Thyroid gland (tissue), 4 donors: ENCODE results near the gene TYK2. TPM values are rescaled to one million over a fixed set of nuclear protein-coding genes. Genes with fewer than 3 reads are reported as not detected.

Experiments
- DNase-seq, 2 donors: peaks; one replicate each; pipeline ENCODE4 v3.0.0-alpha.2; 2019
- H3K27ac ChIP-seq, 3 donors: fragments of 200-600 bp; sonication (generic); 1 replicate in 2 of 3; 2 replicates in 1 of 3; pipeline ENCODE4 v1.5.1; 2016 to 2019; ENCODE audit warnings: mild to moderate bottlenecking in 1 of 3, moderate library complexity in 1 of 3
- H3K27me3 ChIP-seq: fragments of 200-600 bp; sonication (generic); one replicate; pipeline ENCODE4 v1.5.1; 2019
- H3K36me3 ChIP-seq, 2 donors: fragments of 200-600 bp; sonication (generic); one replicate each; pipeline ENCODE4 v1.5.1; 2016 to 2019
- H3K4me1 ChIP-seq, 2 donors: fragments of 200-600 bp; sonication (generic); one replicate each; pipeline ENCODE4 v1.5.1; 2017 to 2019
- H3K4me3 ChIP-seq, 3 donors: fragments of 200-600 bp; sonication (generic); replicated peaks in 1 of 3; 1 replicate in 2 of 3; 2 replicates in 1 of 3; pipeline ENCODE4 v1.5.1; 2016; ENCODE audit warnings: mild to moderate bottlenecking in 1 of 3
- H3K9me3 ChIP-seq: fragments of 200-600 bp; sonication (generic); one replicate; pipeline ENCODE4 v1.5.1; 2017
- CTCF ChIP-seq, 6 experiments: fragments of 200-600 bp in 3 of 6; fragments of 450-650 bp in 3 of 6; sonication (generic) in 3 of 6; IDR thresholded peaks; one replicate each; pipeline ENCODE4 v1.5.1; 2016 to 2019; ENCODE audit warnings: antibody characterized with exemption in 6 of 6, mild to moderate bottlenecking in 2 of 6, inconsistent platforms in 1 of 6, moderate library complexity in 1 of 6
- POLR2A ChIP-seq, 2 donors: fragments of 450-650 bp; IDR thresholded peaks; one replicate each; pipeline ENCODE4 v1.6.1; 2017; ENCODE audit warnings: antibody characterized with exemption in 2 of 2, mild to moderate bottlenecking in 2 of 2, moderate library complexity in 1 of 2
- WGBS, 2 donors: methylation state at CpG; one replicate each; pipeline ENCODE4 v1.1.5; 2017; 5-methylcytosine and 5-hydroxymethylcytosine counted together
- intact Hi-C: fragments of 100-400 bp; cut with DNase I; formaldehyde crosslinking; loops from one replicate; pipeline ENCODE4 v1.15.1; 2023
- total RNA-seq, 4 donors: library from RNA; depleted of rRNA; stranded (reverse); fragments of >200 nt; gene quantifications; one replicate each; pipeline ENCODE4 v1.2.3, GENCODE V29; 2016

TYK2 gene
- total RNA-seq, 4 donors from 2014 or later = 59.1 to 127 (median 70.3) TPM

GRCh38 chr19:10321874-10322835 is 58.2 kb downstream of the TYK2 start:
- Histone ChIP-seq H3K4me3 (no peak overlapping the region), H3K36me3 (peaks cover 55 to 93% of the 10 kb centered on the region in 2 donors), H3K27ac (no peak overlapping the region), H3K27me3 (no peaks in the 10 kb centered on the region), H3K4me1 (no peaks in the 10 kb centered on the region), H3K9me3 (no peaks in the 10 kb centered on the region)
- no peak for DNase-seq
- intact Hi-C loops = no loop called here
- no peak for TF ChIP-seq POLR2A (IDR thresholded peaks at IDR 0.05)
- TF ChIP-seq CTCF (IDR thresholded peaks at IDR 0.05) = no peak
- WGBS, 2 donors = 91 to 95% methylated on average over 17 to 19 of the region's 19 CpGs

- Histone ChIP-seq H3K9me3 (no peaks in the 10 kb centered on the region), H3K36me3 (peaks cover 55 to 89% of the 10 kb centered on the region in 2 donors), H3K4me1 (peaks cover 0 to 3% of the 10 kb centered on the region in 2 donors), H3K4me3 (no peak overlapping the region), H3K27me3 (no peaks in the 10 kb centered on the region), H3K27ac (no peak overlapping the region)
- TF ChIP-seq POLR2A (IDR thresholded peaks at IDR 0.05) (no peak), CTCF (IDR thresholded peaks at IDR 0.05) (no peak)
- 93% methylated on average over 8 of the region's 11 CpGs; no CpG with 5 or more reads in 1 of the 2 donors for WGBS, 2 donors
- intact Hi-C loops = no loop called here
- no peak for DNase-seq
Observed at GRCh38 chr19:10321417-10321797, 59.0 kb downstream of the TYK2 start.

- TF ChIP-seq POLR2A (IDR thresholded peaks at IDR 0.05) (no peak), CTCF (IDR thresholded peaks at IDR 0.05) (no peak)
- intact Hi-C loops = no loop called here
- no peak overlapping the region for H3K4me3 ChIP-seq
- H3K27me3 ChIP-seq = no peaks in the 10 kb centered on the region
- 90 to 92% methylated on average over 17 to 27 of the region's 32 CpGs for WGBS, 2 donors
- no peaks in the 10 kb centered on the region for H3K9me3 ChIP-seq
- H3K4me1 ChIP-seq = peaks cover 5 to 9% of the 10 kb centered on the region in 2 donors
- no peak overlapping the region for H3K27ac ChIP-seq
- peaks cover 55 to 83% of the 10 kb centered on the region in 2 donors for H3K36me3 ChIP-seq
- DNase-seq = no peak
Observed at GRCh38 chr19:10320602-10321416, 59.6 kb downstream of the TYK2 start.

- Histone ChIP-seq H3K36me3 (peaks cover 47 to 66% of the 10 kb centered on the region in 2 donors), H3K9me3 (no peaks in the 10 kb centered on the region), H3K4me3 (no peak overlapping the region), H3K27ac (no peak overlapping the region), H3K4me1 (peaks cover 11 to 14% of the 10 kb centered on the region in 2 donors), H3K27me3 (no peaks in the 10 kb centered on the region)
- TF ChIP-seq POLR2A (IDR thresholded peaks at IDR 0.05) (no peak), CTCF (IDR thresholded peaks at IDR 0.05) (no peak)
- 84 to 90% methylated on average over 10 to 11 of the region's 13 CpGs for WGBS, 2 donors
- intact Hi-C loops = no loop called here
- DNase-seq = no peak
Observed at GRCh38 chr19:10318807-10319682, 61.3 kb downstream of the TYK2 start.
